ENCODE measurements around the gene FBXO41. TPM values are rescaled to one million over a fixed set of nuclear protein-coding genes. Genes with fewer than 3 reads are reported as not detected.
"Not testable (repeated sequence)": the region's sequence is repeated elsewhere in the genome, so short reads cannot be mapped to it uniquely, and the experiment has no call there.

The FBXO41 gene
- total RNA-seq, 1 experiment from 2014 or later = 4.4 TPM

DNA sequence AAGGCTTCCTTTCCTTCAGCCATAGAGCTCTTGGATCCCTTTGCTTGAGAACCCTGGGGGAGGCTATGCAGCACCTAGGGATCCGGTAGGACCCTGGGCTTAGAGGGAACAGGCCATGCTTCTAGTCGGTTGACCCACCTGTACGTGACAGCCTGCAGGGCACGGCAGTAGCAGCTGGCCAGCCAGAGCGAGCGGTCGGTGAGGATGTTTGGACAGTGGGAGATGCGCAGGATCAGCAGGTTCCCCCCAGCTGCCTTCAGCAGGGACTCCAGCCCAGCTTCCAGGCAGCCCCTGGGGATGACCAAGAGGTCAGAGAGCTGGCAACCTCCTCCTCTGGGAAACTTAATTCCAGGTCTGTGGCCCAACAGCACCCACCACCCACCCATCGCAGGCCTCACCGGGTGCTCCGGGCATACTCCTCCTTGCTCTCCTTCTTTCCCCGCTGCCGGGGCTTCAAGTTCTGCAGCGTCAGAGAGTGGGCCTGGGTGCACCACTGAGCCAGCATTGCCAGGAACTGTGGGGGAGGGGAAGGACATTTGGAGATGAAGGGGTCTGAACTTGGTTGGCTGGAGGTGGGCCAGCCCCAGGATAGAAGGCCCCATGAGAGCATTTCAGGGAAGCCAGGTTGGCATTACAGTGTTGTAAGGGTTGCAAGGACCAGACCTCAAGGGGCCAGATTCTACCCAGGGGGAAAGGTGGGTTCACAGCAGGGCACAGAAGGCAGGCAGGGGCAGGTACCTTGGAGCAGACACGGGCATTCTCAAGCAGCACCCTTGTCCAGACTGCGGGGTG lies 20.5 kb downstream of the FBXO41 start:
- CTCF ChIA-PET = interaction anchor here (0.6 to 1.3 kb wide), 3 partner anchors 25 to 561 kb away, joined by 3 to 4 read pairs (median 3); partner anchors contain the start of gene EGR4
- TF ChIP-seq CTCF (IDR thresholded peaks at IDR 0.05; ENCODE audit: unreplicated experiment) = no peak
- H3K4me1 Mint-ChIP-seq (ENCODE audit: insufficient read depth, unreplicated experiment) = peaks cover 6% of the 10 kb centered on the region
- BruUV-seq (replicated peaks) = no TSS peak
- DNase-seq (ENCODE audit: unreplicated experiment) = no peak
- H3K27ac Mint-ChIP-seq (ENCODE audit: low read depth, unreplicated experiment) = no peak overlapping the region
- H3K9me3 Mint-ChIP-seq (ENCODE audit: unreplicated experiment) = no peaks in the 10 kb centered on the region
- peaks cover 11% of the 10 kb centered on the region for H3K27me3 Mint-ChIP-seq (ENCODE audit: insufficient read depth, unreplicated experiment)
- H3K4me3 Mint-ChIP-seq (ENCODE audit: unreplicated experiment) = no peak overlapping the region
- POLR2A ChIA-PET = no interaction called here
- intact Hi-C loops (cut with micrococcal nuclease) = no loop called here
- no peaks in the 10 kb centered on the region for H3K36me3 Mint-ChIP-seq (ENCODE audit: insufficient read depth, unreplicated experiment)

DNA sequence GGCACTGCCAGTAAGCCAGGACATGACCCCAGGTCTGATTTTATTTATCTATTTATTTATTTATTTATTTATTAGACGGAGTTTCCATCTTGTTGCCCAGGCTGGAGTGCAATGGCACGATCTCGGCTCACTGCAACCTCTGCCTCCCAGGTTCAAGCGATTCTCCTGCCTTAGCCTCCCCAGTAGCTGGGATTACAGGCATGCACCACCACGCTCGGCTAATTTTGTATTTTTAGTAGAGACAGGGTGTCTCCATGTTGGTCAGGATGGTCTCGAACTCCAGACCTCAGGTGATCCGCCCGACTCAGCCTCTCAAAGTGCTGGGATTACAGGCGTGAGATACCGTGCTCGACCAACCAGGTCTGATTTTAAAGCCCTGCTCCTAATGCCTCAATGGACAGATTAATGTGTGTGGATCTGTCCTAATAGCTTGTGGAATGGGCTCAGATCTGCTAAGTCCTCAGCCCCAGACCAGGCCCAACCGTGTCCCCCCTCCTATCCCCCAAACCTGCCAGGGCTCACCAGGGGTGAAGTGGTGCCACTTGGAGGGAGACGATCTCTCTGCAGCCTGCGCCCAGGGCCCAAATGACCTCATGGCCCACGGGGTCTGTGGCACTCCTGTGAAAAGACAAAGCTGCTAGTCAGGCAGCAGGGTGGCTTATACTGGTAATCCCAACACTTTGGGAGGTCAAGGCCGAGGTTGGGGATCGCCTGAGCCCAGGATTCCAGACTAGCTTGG lies 21.4 kb downstream of the FBXO41 start:
- intact Hi-C loops (cut with micrococcal nuclease); H3K4me3 Mint-ChIP-seq (ENCODE audit: unreplicated experiment); H3K9me3 Mint-ChIP-seq (ENCODE audit: unreplicated experiment); DNase-seq (ENCODE audit: unreplicated experiment); BruUV-seq (replicated peaks); H3K27ac Mint-ChIP-seq (ENCODE audit: low read depth, unreplicated experiment); H3K27me3 Mint-ChIP-seq (ENCODE audit: insufficient read depth, unreplicated experiment); H3K36me3 Mint-ChIP-seq (ENCODE audit: insufficient read depth, unreplicated experiment); H3K4me1 Mint-ChIP-seq (ENCODE audit: insufficient read depth, unreplicated experiment): not testable (repeated sequence)
- POLR2A ChIA-PET = interaction anchor here (0.6 kb wide), 1 partner anchor 101 kb away, joined by 4 read pairs; no protein-coding TSS in a partner anchor
- CTCF ChIA-PET = interaction anchor here (0.6 to 1.6 kb wide), 6 partner anchors 26 to 562 kb away, joined by 3 to 6 read pairs (median 4); partner anchors contain the start of gene EGR4

DNA sequence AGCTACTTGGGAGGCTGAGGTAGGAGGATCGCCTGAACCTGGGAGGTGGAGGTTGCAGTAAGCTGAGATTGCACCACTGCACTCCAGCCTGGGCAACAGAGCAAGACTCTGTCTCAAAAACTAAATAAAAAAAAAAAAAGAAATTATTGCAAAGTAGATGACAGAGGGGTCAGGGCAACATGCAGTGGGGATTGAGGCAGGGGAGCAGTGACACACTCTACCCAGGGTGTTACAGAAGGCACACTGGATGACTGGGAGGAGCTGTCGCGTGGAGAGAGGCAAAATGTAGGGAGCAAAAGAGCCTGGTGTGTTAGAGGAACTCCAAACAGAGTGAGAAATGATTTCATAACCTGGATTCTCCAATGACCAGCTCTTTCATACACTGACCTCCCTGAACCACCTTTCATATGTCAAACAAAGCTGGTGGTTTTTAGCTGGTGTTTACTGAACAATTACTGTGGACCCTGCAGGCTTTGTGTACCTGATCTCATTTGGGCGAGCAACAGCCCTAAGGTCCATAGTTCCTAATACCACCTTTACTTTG lies 22.1 kb downstream of the FBXO41 start:
- intact Hi-C loops (cut with micrococcal nuclease) = no loop called here
- H3K9me3 Mint-ChIP-seq (ENCODE audit: unreplicated experiment) = no peaks in the 10 kb centered on the region
- POLR2A ChIA-PET = interaction anchor here (0.6 kb wide), 1 partner anchor 101 kb away, joined by 4 read pairs; no protein-coding TSS in a partner anchor
- H3K27me3 Mint-ChIP-seq (ENCODE audit: insufficient read depth, unreplicated experiment) = no peaks in the 10 kb centered on the region
- no peak overlapping the region for H3K4me3 Mint-ChIP-seq (ENCODE audit: unreplicated experiment)
- CTCF ChIA-PET = interaction anchor here (0.6 to 1.6 kb wide), 6 partner anchors 28 to 370 kb away, joined by 3 to 6 read pairs (median 4); partner anchors contain the start of gene EGR4
- H3K36me3 Mint-ChIP-seq (ENCODE audit: insufficient read depth, unreplicated experiment) = no peaks in the 10 kb centered on the region
- no peak for DNase-seq (ENCODE audit: unreplicated experiment)
- H3K4me1 Mint-ChIP-seq (ENCODE audit: insufficient read depth, unreplicated experiment) = no peaks in the 10 kb centered on the region
- TF ChIP-seq CTCF (IDR thresholded peaks at IDR 0.05; ENCODE audit: unreplicated experiment) = no peak
- BruUV-seq (replicated peaks) = no TSS peak
- no peak overlapping the region for H3K27ac Mint-ChIP-seq (ENCODE audit: low read depth, unreplicated experiment)

DNA sequence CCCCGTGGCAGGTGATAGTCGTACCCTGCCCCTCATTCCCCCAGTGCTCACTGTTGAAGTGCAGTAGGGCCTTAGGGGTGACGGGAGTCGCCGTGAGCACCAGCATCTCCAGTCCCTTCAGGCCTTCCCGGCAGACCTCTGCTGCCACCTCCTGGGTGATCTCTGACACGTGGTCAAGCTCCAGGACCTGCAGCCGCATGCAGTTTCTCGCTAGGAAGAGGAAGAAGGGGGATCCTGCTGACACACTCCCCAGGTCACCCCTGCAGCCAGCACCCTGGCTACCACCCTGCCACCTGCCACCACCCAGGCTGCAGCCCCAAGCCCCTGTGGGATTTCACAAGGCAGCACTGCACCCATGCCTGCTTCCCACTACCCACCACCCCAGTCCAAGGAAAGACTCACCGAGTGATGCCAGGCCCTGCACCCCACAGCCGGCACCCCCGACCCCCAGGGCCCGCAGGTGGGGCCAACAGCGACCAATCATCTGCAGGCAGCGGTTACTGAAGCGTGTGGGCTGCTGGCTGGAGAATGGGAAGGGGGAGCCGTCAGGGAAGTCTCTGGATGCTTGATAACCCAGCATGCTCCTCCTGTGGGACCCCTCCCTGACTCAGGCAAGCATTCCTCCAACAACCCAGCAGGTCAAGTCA lies 23.8 kb downstream of the FBXO41 start:
- peak; percentile 68 for TF ChIP-seq CTCF (IDR thresholded peaks at IDR 0.05; ENCODE audit: unreplicated experiment)
- Mint-ChIP-seq H3K27me3 (ENCODE audit: insufficient read depth, unreplicated experiment) (no peaks in the 10 kb centered on the region), H3K4me1 (ENCODE audit: insufficient read depth, unreplicated experiment) (no peaks in the 10 kb centered on the region), H3K9me3 (ENCODE audit: unreplicated experiment) (no peaks in the 10 kb centered on the region), H3K4me3 (ENCODE audit: unreplicated experiment) (no peak overlapping the region), H3K27ac (ENCODE audit: low read depth, unreplicated experiment) (no peak overlapping the region), H3K36me3 (ENCODE audit: insufficient read depth, unreplicated experiment) (no peaks in the 10 kb centered on the region)
- peak; percentile 64 for DNase-seq (ENCODE audit: unreplicated experiment)
- ChIA-PET CTCF (interaction anchor here (0.9 to 2.1 kb wide), 11 partner anchors 10 to 269 kb away, joined by 3 to 5 read pairs (median 3); no protein-coding TSS in a partner anchor), POLR2A (no interaction called here)
- intact Hi-C loops (cut with micrococcal nuclease) = loop anchor here (1.0 kb wide), 2 partner anchors 48 to 83 kb away; no protein-coding TSS in a partner anchor
- BruUV-seq (replicated peaks) = no TSS peak

All from MCF 10A (cell line).